BE2C (cell line): ENCODE measurements around the gene GLB1L2.

Experiments used
- DNase-seq: peaks from one replicate; pipeline ENCODE4 v3.0.0-alpha.2; 2020
- H3K27me3 ChIP-seq: fragments of 250-450 bp; sonication (Bioruptor Pico); 2 replicates; pipeline ENCODE4 v1.5.1; 2020; ENCODE audit warnings: mild to moderate bottlenecking
- H3K36me3 ChIP-seq: fragments of 250-450 bp; sonication (Bioruptor Pico); 2 replicates; pipeline ENCODE4 v1.5.1; 2020; ENCODE audit warnings: mild to moderate bottlenecking
- H3K4me1 ChIP-seq: fragments of 250-450 bp; sonication (Bioruptor Pico); 2 replicates; pipeline ENCODE4 v1.5.1; 2020
- H3K4me3 ChIP-seq: 2 replicates; pipeline ENCODE4 v1.5.1; 2011; ENCODE audit warnings: low read depth, low read length
- H3K9me3 ChIP-seq: fragments of 250-450 bp; sonication (Bioruptor Pico); 2 replicates; pipeline ENCODE4 v1.5.1; 2020
- CTCF ChIP-seq: IDR thresholded peaks from 2 replicates; pipeline ENCODE4 v1.5.1; 2012; ENCODE audit warnings: mild to moderate bottlenecking, low read depth, low read length

Gene GLB1L2

GRCh38 chr11:134293119-134294113 is 38.4 kb upstream of the GLB1L2 start:
- TF ChIP-seq CTCF = no peak
- Histone ChIP-seq H3K4me3 (no peak overlapping the region), H3K9me3 (no peaks in the 10 kb centered on the region), H3K4me1 (no peaks in the 10 kb centered on the region), H3K36me3 (no peaks in the 10 kb centered on the region), H3K27me3 (0 out of 2 replicates have a peak, but pooled peaks cover 5% of the 10 kb centered on the region)
- DNase-seq = no peak

GRCh38 chr11:134294664-134295063 is 37.1 kb upstream of the GLB1L2 start:
- DNase-seq = no peak
- H3K9me3 ChIP-seq = no peaks in the 10 kb centered on the region
- no peaks in the 10 kb centered on the region for H3K36me3 ChIP-seq
- no peaks in the 10 kb centered on the region for H3K4me1 ChIP-seq
- H3K4me3 ChIP-seq = no peak overlapping the region
- TF ChIP-seq CTCF = no peak
- 0 out of 2 replicates have a peak, but pooled peaks cover 5% of the 10 kb centered on the region for H3K27me3 ChIP-seq

- Histone ChIP-seq H3K4me3 (no peak overlapping the region), H3K4me1 (no peaks in the 10 kb centered on the region), H3K36me3 (no peaks in the 10 kb centered on the region), H3K9me3 (peaks cover 5% of the 10 kb centered on the region; the same call in 1 of the 2 replicates), H3K27me3 (peaks cover 20% of the 10 kb centered on the region)
- no peak for TF ChIP-seq CTCF
- DNase-seq = no peak
Measured at GRCh38 chr11:134312223-134312622, 19.6 kb upstream of the GLB1L2 start.

GRCh38 chr11:134312807-134313206 is 19.0 kb upstream of the GLB1L2 start:
- Histone ChIP-seq H3K9me3 (peaks cover 6% of the 10 kb centered on the region; the same call in 1 of the 2 replicates), H3K4me1 (no peaks in the 10 kb centered on the region), H3K4me3 (no peak overlapping the region), H3K27me3 (peaks cover 16% of the 10 kb centered on the region), H3K36me3 (no peaks in the 10 kb centered on the region)
- no peak for TF ChIP-seq CTCF
- no peak for DNase-seq

- H3K27me3 ChIP-seq = peaks cover 16% of the 10 kb centered on the region
- no peak for DNase-seq
- peaks cover 6% of the 10 kb centered on the region; the same call in 1 of the 2 replicates for H3K9me3 ChIP-seq
- no peak for TF ChIP-seq CTCF
- no peaks in the 10 kb centered on the region for H3K36me3 ChIP-seq
- H3K4me1 ChIP-seq = no peaks in the 10 kb centered on the region
- H3K4me3 ChIP-seq = no peak overlapping the region
Measured at GRCh38 chr11:134313379-134313778, 18.4 kb upstream of the GLB1L2 start.
